Hematopoietic multipotent progenitor cell treated with erythropoietin and hydrocortisone succinate and interleukin-3 and kit ligand, for 8 days (in vitro differentiated cells): Measurements from ENCODE around the gene OR56B4.

Source experiments
- DNase-seq: peaks from one replicate; pipeline ENCODE4 v3.0.0-alpha.2; 2015

The OR56B4 gene

DNA sequence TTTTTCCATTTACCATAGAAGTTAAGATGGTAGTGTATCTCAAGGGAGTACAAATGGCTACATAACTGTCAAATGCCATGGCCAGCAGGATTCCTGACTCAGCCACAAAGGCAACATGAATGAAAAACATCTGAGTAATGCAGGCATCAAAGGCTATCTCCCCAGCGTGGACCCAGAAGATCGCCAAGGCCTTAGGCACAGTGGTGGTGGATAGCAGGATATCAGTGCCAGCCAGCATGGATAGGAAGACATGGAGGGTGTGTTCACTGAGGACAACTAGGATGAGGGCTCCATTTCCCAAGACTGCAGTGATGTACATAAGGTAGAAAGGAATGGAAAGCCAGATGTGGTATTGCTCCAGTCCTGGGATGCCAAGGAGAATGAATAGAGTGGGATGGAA is 44.6 kb downstream of the OR56B4 start:
- DNase-seq = no peak

DNA sequence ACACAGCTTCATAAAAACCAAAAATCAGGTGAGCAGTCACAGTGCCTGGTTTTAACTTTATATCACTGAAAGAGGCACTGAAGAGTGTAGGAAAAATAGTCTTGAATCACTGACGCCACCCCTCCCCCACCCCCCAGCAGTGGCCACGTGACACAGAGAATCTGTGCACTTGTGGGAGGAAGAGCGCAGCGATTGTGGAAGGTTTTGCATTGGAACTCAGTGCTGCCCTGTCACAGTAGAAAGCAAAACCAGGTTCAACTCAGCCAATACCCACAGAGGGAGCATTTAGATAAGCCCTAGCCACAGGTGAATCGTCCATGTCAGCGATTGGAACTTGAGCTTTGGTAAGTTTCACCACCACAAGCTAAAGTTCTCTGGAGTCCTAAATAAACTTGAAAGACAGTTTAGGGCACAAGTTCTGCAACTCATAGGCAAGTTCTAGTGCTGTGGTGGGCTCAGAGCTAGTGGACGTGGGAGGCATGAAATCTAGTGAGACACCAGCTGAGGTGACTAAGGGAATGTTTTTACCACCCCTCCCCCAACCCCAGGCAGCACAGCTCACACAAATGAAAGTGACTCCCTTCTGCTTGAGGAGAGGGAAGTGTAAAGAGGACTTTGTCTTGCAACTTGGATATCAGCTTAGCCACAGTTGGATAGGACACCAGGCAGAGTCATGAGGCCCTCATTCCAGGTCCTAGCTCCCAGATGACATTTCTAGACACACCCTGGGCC is 49.3 kb downstream of the OR56B4 start:
- no peak for DNase-seq
